Ovary (tissue), 9 donors: ENCODE data around the gene FBXO8. TPM values are rescaled to one million over a fixed set of nuclear protein-coding genes. Genes with fewer than 3 reads are reported as not detected.

Experiments used
- DNase-seq, 5 donors: peaks; one replicate each; pipeline ENCODE4 v3.0.0-alpha.2; 2019 to 2020
- H3K27ac ChIP-seq, 2 donors: fragments of 200-600 bp; one replicate each; pipeline versions ENCODE4 v1.5.1 to v1.8.0; 2019 to 2022
- H3K27me3 ChIP-seq: fragments of 200-600 bp; one replicate; pipeline ENCODE4 v1.8.0; 2022
- H3K36me3 ChIP-seq: fragments of 200-600 bp; sonication (generic); one replicate; pipeline ENCODE4 v1.5.1; 2019
- H3K4me1 ChIP-seq: one replicate; pipeline ENCODE4 v1.8.1; 2013; ENCODE audit warnings: mild to moderate bottlenecking, moderate library complexity; ENCODE audit not compliant: insufficient read depth
- H3K4me3 ChIP-seq: fragments of 200-600 bp; sonication (generic); one replicate; pipeline ENCODE4 v1.5.1; 2017
- H3K9me3 ChIP-seq, 2 donors: fragments of 200-600 bp in 1 of 2; sonication (generic) in 1 of 2; one replicate each; pipeline versions ENCODE4 v1.5.1 to v1.8.1; 2013 to 2019; ENCODE audit warnings: mild to moderate bottlenecking in 1 of 2, moderate library complexity in 1 of 2
- EP300 ChIP-seq: sonication (generic); formaldehyde crosslinking; IDR thresholded peaks from one replicate; pipeline ENCODE4 v1.6.1; 2017; ENCODE audit warnings: antibody characterized with exemption
- POLR2A ChIP-seq: fragments of 450-650 bp; IDR thresholded peaks from one replicate; pipeline ENCODE4 v1.6.1; 2017; ENCODE audit warnings: antibody characterized with exemption, mild to moderate bottlenecking, moderate library complexity
- WGBS, 3 donors: extraction: QIAGEN DNeasy Blood & Tissue Kit in 1 of 3; methylation state at CpG; one replicate each; pipeline versions ENCODE4 v1.1.5 to v1.1.7; 2013 to 2017; 5-methylcytosine and 5-hydroxymethylcytosine counted together
- intact Hi-C, 4 donors: fragments of 100-400 bp; cut with DNase I; formaldehyde crosslinking; loops; one replicate each; pipeline versions ENCODE4 v1.11.0 to v1.15.1; 2022 to 2023
- polyA plus RNA-seq, 2 donors: library from polyadenylated mRNA; stranded (reverse); fragments of 200-250 nt in 1 of 2; fragments of 350-450 nt in 1 of 2; fragmentation: Illumina TruSeq in 1 of 2; extraction: RNeasy Lipid Tissue Mini Kit (QIAGEN cat#74804) in 1 of 2; gene quantifications; one replicate each; pipeline ENCODE4 v1.2.3, GENCODE V29; 2013 to 2014
- total RNA-seq, 7 donors: library from RNA; depleted of rRNA in 2 of 7; stranded (reverse); fragments of >200 nt in 2 of 7; fragmentation: NEBNext Ultra II Directional in 3 of 7; extraction: Animal tissue kit (Norgen Biotek cat#: 25700) in 3 of 7; gene quantifications; one replicate each; pipeline versions ENCODE4 v1.1.0 to v1.2.4, GENCODE V29; 2016 to 2023
- TF ChIP-seq, protein P1 (sequence below), 3 donors: fragments of 450-650 bp in 2 of 3; fragments of 200-600 bp in 1 of 3; IDR thresholded peaks; one replicate each; pipeline versions ENCODE4 v1.5.1 to v1.8.0; 2016 to 2022; ENCODE audit warnings: antibody characterized with exemption in 3 of 3, mild to moderate bottlenecking in 1 of 3
- donor health status: DM: no; HTN: no; CAD: no; lungs with moderate emphysema.
- donor health status: DM: no; HTN: no; CAD: no.
- donor health status: Bipolar disorder and iron deficiency.
- donor health status: DM: yes; HTN: yes; CAD: no.
- donor health status: DM: no; HTN: no; CAD: no.
- donor health status: DM: yes; HTN: yes; CAD: no.

Gene FBXO8
- total and polyA plus RNA-seq, 9 donors: 19.0 to 41.1 (median 28.9) TPM

DNA sequence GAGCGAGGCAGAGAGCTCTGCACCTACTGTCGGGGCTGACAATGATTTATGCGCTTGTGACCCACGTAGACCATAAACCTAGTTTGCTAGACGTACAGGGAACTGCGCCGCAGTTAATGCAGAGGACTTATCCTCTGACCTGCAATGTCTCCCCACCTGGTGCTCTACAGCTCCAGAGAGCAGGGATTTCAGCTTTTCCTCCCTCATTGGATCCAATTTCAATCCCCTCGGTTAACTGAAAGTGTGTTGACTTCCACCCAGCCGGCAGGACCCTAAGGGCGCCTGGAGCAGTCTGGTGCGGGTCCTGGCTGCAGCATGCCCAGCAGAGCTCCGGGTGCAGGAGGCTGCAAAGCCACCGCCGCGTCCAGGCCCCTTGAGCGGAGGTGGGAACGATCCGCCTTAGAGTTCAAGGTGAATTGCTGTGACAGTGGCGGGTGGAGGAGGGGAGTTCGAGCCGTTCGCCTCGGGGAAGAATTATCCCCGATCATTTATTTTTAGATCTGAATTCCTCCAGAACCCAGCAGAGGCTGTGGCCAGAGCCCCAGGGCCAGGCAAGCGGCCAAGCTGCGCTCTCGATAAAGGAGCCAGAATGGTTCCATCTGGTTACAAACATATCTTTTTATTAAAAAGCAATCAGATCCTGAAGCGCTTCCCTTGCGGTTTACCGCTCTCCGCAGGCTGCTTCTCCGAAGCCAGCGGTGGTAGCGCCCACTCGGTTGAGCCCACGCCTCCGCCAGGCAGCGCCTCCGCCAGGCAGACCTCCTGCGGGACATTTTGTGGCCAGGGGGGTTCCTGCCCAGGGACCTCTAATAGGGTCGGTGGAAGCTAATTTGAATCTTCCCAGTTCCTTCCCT, 66.0 kb downstream of the FBXO8 start:
- no peak overlapping the region for H3K27ac ChIP-seq
- 3 to 6% (median 4%) methylated on average over 41 of the region's 41 CpGs for WGBS, 3 donors

DNA sequence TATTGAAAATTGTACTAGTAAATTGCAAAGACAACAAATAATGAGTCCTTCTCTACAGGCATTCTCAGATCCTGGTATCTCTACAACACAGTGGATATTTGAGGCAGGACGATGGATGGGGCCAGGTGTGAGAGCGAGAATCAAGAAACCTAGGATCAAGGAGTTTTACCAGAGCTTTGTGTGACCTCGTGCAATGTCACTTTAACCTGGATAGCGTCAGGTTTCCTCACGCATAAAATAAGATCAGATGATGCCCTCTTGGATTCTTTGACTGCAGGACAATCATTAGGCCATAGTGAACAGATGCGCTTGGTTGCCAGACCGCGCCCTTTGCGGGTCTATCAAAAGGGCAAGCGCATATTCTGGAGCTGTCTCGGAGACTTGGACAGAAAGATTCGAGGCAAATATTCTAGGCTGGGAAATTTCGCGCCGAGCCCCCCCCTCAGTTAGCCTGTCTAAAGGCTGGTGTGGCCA, 66.6 kb downstream of the FBXO8 start:
- intact Hi-C loops: no loop called here
- no peak for DNase-seq
- no peak overlapping the region for H3K4me3 ChIP-seq
- H3K4me1 ChIP-seq: no peaks in the 10 kb centered on the region
- WGBS, 3 donors: 29 to 52% (median 34%) methylated on average over 15 of the region's 15 CpGs
- no peaks in the 10 kb centered on the region for H3K27me3 ChIP-seq
- H3K36me3 ChIP-seq: no peaks in the 10 kb centered on the region
- TF ChIP-seq EP300: no peak
- TF ChIP-seq, protein P1, sequence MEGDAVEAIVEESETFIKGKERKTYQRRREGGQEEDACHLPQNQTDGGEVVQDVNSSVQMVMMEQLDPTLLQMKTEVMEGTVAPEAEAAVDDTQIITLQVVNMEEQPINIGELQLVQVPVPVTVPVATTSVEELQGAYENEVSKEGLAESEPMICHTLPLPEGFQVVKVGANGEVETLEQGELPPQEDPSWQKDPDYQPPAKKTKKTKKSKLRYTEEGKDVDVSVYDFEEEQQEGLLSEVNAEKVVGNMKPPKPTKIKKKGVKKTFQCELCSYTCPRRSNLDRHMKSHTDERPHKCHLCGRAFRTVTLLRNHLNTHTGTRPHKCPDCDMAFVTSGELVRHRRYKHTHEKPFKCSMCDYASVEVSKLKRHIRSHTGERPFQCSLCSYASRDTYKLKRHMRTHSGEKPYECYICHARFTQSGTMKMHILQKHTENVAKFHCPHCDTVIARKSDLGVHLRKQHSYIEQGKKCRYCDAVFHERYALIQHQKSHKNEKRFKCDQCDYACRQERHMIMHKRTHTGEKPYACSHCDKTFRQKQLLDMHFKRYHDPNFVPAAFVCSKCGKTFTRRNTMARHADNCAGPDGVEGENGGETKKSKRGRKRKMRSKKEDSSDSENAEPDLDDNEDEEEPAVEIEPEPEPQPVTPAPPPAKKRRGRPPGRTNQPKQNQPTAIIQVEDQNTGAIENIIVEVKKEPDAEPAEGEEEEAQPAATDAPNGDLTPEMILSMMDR (IDR thresholded peaks at IDR 0.05): no peak
- TF ChIP-seq POLR2A: no peak
- no peak overlapping the region for H3K27ac ChIP-seq
- no peaks in the 10 kb centered on the region for H3K9me3 ChIP-seq

More for the DNA sequence above, 66.0 kb downstream of the FBXO8 start:
- DNase-seq: peak in 4 of 5 donors; percentile 25 to 69 (median 48)
- intact Hi-C loops: no loop called here
- TF ChIP-seq, protein P1 (IDR thresholded peaks at IDR 0.05): no peak
- TF ChIP-seq POLR2A: no peak
- TF ChIP-seq EP300: no peak
- peak overlapping the region; percentile 13 for H3K4me3 ChIP-seq
- no peaks in the 10 kb centered on the region for H3K4me1 ChIP-seq
- no peaks in the 10 kb centered on the region for H3K9me3 ChIP-seq
- H3K27me3 ChIP-seq: no peaks in the 10 kb centered on the region
- no peaks in the 10 kb centered on the region for H3K36me3 ChIP-seq

DNA sequence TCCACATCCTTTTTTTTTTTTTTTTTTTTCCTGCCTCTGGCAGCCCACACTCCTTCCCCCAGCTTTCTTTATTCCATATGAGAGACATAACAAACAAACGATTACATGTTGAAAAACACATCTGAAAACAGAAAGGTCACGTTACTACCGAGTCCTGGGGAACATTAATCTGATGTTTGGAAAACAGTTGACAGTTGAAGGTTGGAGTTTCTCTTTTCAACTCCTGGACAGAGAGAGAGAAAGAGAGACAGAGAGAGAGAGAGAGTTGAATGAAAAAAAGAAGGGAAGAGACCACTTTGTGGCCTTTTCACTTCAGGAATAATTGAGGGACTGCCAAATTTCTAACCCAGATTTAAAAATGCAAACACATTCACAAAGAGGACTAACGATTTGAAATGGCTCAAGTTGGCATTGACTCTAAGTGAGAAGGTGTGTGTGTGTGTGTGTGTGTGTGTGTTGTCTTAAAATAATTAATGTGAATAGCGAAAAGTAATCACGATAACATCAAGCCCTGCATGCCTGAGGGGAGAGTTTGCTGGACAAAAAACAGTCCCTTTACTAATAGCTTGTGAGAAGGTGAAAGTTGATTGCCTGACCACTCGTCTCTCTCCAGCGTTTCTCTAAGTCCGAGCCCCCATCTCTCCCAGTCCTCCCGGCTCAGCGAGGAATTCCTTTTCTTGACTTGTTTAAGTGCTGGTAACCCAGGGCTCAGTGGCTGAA, 67.3 kb downstream of the FBXO8 start:
- no peaks in the 10 kb centered on the region for H3K9me3 ChIP-seq
- no peak overlapping the region for H3K27ac ChIP-seq
- H3K4me1 ChIP-seq: no peaks in the 10 kb centered on the region
- intact Hi-C loops: no loop called here
- no peak overlapping the region for H3K4me3 ChIP-seq
- DNase-seq: no peak
- H3K27me3 ChIP-seq: no peaks in the 10 kb centered on the region
- WGBS, 3 donors: 17 to 22% (median 18%) methylated on average over 11 of the region's 11 CpGs
- H3K36me3 ChIP-seq: no peaks in the 10 kb centered on the region
- TF ChIP-seq, protein P1 (IDR thresholded peaks at IDR 0.05): no peak
- no peak for TF ChIP-seq POLR2A
- no peak for TF ChIP-seq EP300

DNA sequence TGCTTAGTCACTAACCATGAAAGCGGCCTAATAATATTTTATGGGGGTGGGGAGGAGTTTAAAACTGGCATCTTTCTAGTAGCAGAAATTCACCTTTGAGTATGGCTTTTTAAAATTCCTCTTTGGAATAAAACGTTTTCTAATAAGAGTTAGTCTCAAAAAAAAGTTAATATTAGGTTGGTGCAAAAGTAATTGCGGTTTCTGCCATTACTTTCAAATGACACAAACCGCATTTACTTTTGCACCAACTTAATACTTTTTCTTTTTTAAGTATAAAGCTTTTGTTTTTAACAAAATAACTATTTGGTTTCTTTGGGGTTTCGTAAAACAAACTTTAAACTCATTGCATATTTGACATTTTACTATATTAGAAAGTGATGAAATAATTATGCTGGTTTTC, 68.4 kb downstream of the FBXO8 start:
- no peaks in the 10 kb centered on the region for H3K4me1 ChIP-seq
- no peaks in the 10 kb centered on the region for H3K36me3 ChIP-seq
- no peak overlapping the region for H3K4me3 ChIP-seq
- no peak overlapping the region for H3K27ac ChIP-seq
- no peaks in the 10 kb centered on the region for H3K27me3 ChIP-seq
- 38 to 48% (median 40%) methylated on average over 5 of the region's 5 CpGs for WGBS, 3 donors
- no peak for DNase-seq
- intact Hi-C loops: no loop called here
- no peaks in the 10 kb centered on the region for H3K9me3 ChIP-seq
- no peak for TF ChIP-seq EP300
- no peak for TF ChIP-seq POLR2A
- TF ChIP-seq, protein P1 (IDR thresholded peaks at IDR 0.05): no peak
